GM12801 (cell line): ENCODE results near the gene POC1B.

Source experiments
- TF ChIP-seq, protein P1 (sequence below): IDR thresholded peaks from one replicate; pipeline ENCODE4 v1.5.1; 2011; ENCODE audit warnings: control low read depth; ENCODE audit not compliant: insufficient read length; ENCODE audit errors: extremely low read depth

POC1B gene

DNA sequence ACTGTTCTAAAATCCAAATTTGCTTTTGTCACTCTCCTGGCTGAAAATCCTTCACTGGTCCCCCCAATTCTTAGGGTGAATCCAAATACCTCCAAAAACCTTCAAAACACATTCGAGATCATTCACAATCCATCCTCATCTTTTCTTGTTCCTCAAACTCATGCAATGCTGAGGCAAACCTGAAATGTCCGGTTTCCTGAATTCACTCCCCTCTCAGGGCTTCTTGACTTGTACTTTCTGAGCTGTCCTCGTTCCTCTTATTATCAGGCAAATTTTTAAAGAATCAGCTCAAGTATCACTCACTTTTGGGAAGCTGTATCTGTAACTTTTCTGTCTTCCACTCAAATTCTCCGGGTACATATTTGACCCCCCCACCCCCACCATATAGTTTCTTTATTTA, 88.6 kb downstream of the POC1B start:
- TF ChIP-seq, protein P1, sequence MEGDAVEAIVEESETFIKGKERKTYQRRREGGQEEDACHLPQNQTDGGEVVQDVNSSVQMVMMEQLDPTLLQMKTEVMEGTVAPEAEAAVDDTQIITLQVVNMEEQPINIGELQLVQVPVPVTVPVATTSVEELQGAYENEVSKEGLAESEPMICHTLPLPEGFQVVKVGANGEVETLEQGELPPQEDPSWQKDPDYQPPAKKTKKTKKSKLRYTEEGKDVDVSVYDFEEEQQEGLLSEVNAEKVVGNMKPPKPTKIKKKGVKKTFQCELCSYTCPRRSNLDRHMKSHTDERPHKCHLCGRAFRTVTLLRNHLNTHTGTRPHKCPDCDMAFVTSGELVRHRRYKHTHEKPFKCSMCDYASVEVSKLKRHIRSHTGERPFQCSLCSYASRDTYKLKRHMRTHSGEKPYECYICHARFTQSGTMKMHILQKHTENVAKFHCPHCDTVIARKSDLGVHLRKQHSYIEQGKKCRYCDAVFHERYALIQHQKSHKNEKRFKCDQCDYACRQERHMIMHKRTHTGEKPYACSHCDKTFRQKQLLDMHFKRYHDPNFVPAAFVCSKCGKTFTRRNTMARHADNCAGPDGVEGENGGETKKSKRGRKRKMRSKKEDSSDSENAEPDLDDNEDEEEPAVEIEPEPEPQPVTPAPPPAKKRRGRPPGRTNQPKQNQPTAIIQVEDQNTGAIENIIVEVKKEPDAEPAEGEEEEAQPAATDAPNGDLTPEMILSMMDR, result no peak

DNA sequence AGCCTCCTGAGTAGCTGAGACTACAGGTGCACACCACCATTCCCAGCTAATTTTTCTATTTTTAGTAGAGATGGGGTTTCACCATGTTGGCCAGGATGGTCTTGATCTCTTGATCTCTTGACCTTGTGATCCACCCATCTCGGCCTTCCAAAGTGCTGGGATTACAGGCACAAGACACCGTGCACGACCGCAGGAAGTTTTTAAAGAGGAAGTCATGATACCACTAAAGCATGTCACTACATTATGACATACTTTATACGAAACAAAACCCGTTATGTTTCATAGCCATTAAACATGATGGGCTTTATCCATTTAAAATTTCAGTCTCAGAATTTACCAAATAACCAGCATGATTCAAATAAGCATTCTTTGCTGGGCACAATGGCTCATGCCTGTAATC, 89.8 kb downstream of the POC1B start:
- TF ChIP-seq, protein P1, result no peak

DNA sequence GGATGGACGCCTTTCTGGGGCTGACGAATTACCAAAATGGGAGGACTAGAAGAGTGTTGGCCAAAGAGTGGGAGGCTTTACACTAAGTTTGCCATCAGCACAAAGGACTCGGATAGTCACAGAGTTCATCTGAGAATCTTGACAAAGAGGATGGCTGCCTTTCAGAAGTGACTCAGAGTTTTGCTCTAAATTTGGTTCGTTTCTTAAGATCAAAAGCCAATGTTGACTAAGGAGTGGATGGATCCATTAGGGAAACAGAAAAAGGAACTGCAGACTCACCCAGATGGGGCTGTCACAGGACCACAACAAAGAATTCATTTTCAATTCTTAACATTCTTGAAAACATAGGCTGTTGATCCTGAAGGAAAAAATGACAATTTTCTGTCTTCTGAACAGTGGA, 92.2 kb downstream of the POC1B start:
- TF ChIP-seq, protein P1, result no peak

DNA sequence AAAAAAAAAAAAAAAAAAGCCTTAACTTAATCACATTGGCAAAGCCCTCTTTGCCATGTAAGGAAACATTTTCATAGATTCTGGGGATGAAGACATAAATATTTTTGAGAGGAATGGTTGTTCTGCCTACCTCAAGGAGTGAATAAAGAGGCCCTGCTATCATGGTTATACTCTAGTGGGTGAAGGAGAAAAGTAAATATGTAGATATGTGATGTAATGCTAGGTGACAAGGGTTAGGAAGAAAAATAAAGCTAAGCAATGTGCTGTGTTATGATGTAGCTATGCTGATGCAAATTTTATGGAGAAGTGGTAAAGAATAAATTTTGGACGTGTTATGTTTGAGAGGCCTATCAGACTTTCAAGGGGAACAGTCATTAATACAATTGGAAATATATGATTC, 93.5 kb downstream of the POC1B start:
- TF ChIP-seq, protein P1, result no peak

DNA sequence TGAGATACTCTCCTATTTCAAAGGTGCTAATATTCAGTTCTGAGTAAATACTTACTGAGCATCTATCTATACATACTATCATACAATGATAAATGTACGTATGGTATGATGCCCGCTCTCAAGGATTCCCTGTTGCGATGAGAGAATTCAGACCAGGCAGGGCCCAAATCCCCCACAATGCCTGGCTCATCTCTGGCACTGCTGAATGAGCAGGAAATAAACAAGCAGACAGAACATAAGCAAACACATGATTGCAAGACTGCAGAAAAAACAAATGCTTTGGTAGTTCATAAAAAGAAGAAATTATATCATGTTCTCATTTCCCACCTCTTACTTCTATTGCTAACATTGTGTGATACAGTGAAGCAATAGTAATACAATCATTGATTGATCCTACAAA, 96.3 kb downstream of the POC1B start:
- TF ChIP-seq, protein P1, result no peak

DNA sequence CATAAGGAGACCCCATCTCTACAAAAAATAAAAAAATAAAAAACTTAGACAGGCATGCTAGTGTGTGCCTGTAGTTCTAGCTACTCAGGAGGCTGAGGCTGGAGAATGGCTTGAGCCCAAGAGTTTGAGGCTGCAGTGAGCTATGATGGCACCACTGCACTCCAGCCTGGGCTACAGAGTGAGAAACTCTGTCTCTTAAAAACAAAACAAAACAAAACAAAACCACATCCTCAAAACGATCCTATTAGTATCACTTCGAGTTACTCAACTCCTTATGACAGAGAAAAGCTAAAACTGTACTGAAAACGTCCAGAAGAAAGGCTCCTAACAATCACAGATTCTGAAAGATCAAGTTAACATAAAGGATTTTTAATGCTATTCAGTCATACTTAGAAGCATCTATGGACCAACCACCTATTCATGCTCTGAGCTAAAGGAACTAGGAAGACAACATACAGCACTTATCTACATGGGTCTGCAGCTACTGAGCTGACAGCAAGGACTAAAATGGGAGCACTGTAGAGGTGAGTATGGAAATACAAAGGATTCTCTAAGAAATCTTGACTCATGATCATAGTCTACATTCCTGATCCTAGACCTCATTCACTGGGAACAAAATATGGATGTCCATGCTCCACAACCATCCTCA, 98.2 kb downstream of the POC1B start:
- TF ChIP-seq, protein P1, result no peak

DNA sequence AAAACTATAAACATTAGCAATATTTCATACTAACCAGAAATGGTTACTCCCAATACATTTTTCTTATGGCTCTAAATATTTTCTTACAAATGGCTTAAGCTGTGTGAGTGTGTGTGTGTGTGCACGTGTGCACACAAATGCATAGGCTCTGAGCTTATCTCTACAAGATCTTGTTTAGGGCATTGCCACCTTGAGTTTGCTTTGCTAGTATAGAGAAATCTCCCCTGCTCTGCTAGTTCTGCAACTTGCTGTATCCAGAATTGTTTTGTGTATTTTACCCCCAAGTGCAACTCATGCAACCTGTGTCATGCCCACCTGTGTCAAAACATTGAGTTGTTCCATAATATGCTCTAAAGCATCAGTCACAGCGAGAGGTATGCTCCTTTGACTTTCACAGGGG, 101.0 kb downstream of the POC1B start:
- TF ChIP-seq, protein P1, result no peak
